Measurements from ENCODE around the gene PIAS2. TPM values are rescaled to one million over a fixed set of nuclear protein-coding genes. Genes with fewer than 3 reads are reported as not detected.

Gene PIAS2
- total and polyA plus RNA-seq, 4 donors, result 5.6 to 17.2 (median 9.2) TPM

DNA sequence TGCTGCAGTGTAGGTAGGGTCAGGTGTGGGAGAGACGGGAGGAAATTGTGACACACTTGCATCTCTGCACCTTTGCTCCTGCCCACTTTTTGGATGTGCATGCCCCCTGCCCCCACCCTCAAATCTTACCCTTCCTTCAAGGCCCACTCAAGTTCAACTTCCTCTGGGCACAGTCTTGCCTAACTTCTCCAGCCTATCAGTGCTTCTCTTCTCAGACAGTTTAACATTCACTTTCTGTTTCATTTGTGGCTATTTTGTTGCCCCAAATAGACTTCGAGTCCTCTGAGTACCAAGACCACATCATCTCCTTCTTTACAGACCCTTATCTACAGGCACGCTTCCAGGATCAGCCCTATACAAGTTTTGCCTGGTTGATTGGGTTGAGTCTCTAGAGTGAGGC lies 163.1 kb downstream of the PIAS2 start:
- H3K4me3 ChIP-seq (ENCODE audit: low read depth in 1 of 3, low read length in 3 of 3), result no peak overlapping the region
- H3K27ac ChIP-seq (ENCODE audit: low read depth in 1 of 2, low read length in 2 of 2), result no peak overlapping the region
- DNase-seq (ENCODE audit: low spot score), result no peak
- no peak overlapping the region for H3K9ac ChIP-seq (ENCODE audit: low read depth in 1 of 2, low read length in 2 of 2)
- peaks cover 0 to 25% (median 8%) of the 10 kb centered on the region in 4 donors for H3K4me1 ChIP-seq (ENCODE audit: control insufficient read depth in 4 of 4, insufficient read depth in 4 of 4, low read length in 3 of 4)
- H3K27me3 ChIP-seq (ENCODE audit: control insufficient read depth in 4 of 4, insufficient read depth in 4 of 4, low read length in 3 of 4), result peaks cover 0 to 14% (median 5%) of the 10 kb centered on the region in 4 donors
- 73% methylated on average over 3 of the region's 3 CpGs for WGBS
- TF ChIP-seq JUND (IDR thresholded peaks at IDR 0.05), result no peak
- no peak for TF ChIP-seq YY1 (IDR thresholded peaks at IDR 0.05)
- TF ChIP-seq, protein P1, sequence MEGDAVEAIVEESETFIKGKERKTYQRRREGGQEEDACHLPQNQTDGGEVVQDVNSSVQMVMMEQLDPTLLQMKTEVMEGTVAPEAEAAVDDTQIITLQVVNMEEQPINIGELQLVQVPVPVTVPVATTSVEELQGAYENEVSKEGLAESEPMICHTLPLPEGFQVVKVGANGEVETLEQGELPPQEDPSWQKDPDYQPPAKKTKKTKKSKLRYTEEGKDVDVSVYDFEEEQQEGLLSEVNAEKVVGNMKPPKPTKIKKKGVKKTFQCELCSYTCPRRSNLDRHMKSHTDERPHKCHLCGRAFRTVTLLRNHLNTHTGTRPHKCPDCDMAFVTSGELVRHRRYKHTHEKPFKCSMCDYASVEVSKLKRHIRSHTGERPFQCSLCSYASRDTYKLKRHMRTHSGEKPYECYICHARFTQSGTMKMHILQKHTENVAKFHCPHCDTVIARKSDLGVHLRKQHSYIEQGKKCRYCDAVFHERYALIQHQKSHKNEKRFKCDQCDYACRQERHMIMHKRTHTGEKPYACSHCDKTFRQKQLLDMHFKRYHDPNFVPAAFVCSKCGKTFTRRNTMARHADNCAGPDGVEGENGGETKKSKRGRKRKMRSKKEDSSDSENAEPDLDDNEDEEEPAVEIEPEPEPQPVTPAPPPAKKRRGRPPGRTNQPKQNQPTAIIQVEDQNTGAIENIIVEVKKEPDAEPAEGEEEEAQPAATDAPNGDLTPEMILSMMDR (IDR thresholded peaks at IDR 0.05; ENCODE audit: low read depth, low read length, missing input control), result no peak
- TF ChIP-seq, protein P2, sequence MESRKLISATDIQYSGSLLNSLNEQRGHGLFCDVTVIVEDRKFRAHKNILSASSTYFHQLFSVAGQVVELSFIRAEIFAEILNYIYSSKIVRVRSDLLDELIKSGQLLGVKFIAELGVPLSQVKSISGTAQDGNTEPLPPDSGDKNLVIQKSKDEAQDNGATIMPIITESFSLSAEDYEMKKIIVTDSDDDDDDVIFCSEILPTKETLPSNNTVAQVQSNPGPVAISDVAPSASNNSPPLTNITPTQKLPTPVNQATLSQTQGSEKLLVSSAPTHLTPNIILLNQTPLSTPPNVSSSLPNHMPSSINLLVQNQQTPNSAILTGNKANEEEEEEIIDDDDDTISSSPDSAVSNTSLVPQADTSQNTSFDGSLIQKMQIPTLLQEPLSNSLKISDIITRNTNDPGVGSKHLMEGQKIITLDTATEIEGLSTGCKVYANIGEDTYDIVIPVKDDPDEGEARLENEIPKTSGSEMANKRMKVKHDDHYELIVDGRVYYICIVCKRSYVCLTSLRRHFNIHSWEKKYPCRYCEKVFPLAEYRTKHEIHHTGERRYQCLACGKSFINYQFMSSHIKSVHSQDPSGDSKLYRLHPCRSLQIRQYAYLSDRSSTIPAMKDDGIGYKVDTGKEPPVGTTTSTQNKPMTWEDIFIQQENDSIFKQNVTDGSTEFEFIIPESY (IDR thresholded peaks at IDR 0.05), result no peak
- no peak for TF ChIP-seq EGR1 (IDR thresholded peaks at IDR 0.05; ENCODE audit: low read depth in 2 of 2)
- TF ChIP-seq, protein P3, sequence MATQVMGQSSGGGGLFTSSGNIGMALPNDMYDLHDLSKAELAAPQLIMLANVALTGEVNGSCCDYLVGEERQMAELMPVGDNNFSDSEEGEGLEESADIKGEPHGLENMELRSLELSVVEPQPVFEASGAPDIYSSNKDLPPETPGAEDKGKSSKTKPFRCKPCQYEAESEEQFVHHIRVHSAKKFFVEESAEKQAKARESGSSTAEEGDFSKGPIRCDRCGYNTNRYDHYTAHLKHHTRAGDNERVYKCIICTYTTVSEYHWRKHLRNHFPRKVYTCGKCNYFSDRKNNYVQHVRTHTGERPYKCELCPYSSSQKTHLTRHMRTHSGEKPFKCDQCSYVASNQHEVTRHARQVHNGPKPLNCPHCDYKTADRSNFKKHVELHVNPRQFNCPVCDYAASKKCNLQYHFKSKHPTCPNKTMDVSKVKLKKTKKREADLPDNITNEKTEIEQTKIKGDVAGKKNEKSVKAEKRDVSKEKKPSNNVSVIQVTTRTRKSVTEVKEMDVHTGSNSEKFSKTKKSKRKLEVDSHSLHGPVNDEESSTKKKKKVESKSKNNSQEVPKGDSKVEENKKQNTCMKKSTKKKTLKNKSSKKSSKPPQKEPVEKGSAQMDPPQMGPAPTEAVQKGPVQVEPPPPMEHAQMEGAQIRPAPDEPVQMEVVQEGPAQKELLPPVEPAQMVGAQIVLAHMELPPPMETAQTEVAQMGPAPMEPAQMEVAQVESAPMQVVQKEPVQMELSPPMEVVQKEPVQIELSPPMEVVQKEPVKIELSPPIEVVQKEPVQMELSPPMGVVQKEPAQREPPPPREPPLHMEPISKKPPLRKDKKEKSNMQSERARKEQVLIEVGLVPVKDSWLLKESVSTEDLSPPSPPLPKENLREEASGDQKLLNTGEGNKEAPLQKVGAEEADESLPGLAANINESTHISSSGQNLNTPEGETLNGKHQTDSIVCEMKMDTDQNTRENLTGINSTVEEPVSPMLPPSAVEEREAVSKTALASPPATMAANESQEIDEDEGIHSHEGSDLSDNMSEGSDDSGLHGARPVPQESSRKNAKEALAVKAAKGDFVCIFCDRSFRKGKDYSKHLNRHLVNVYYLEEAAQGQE (IDR thresholded peaks at IDR 0.05), result no peak
- no peak for TF ChIP-seq FOXA1 (IDR thresholded peaks at IDR 0.05)
- no peak for TF ChIP-seq NR2F2 (IDR thresholded peaks at IDR 0.05)
- TF ChIP-seq, protein P4, sequence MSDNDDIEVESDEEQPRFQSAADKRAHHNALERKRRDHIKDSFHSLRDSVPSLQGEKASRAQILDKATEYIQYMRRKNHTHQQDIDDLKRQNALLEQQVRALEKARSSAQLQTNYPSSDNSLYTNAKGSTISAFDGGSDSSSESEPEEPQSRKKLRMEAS (IDR thresholded peaks at IDR 0.05), result no peak
- TF ChIP-seq, protein P5, sequence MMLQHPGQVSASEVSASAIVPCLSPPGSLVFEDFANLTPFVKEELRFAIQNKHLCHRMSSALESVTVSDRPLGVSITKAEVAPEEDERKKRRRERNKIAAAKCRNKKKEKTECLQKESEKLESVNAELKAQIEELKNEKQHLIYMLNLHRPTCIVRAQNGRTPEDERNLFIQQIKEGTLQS (IDR thresholded peaks at IDR 0.05), result no peak
- TF ChIP-seq GABPA (IDR thresholded peaks at IDR 0.05 in 1 of 2, conservative IDR thresholded peaks at IDR 0.05 in 1 of 2), result no peak
- no peak for TF ChIP-seq HNF4A (conservative IDR thresholded peaks at IDR 0.05)
- no peak for TF ChIP-seq RAD21 (IDR thresholded peaks at IDR 0.05)
- TF ChIP-seq FOXA2 (IDR thresholded peaks at IDR 0.05), result no peak
- no peak for TF ChIP-seq SP1 (IDR thresholded peaks at IDR 0.05)
- no peaks in the 10 kb centered on the region for H3K36me3 ChIP-seq (ENCODE audit: control insufficient read depth in 4 of 4, insufficient read depth in 3 of 4, low read depth in 1 of 4, low read length in 3 of 4)
- no peaks in the 10 kb centered on the region for H3K9me3 ChIP-seq (ENCODE audit: control insufficient read depth in 4 of 4, low read length in 3 of 4)

Other genes with a start within 250 kb of the PIAS2 start
- gene ST8SIA5, start 160.5 kb downstream of the PIAS2 start, total RNA-seq, result under 1 TPM; under 0.01 to 0.05 TPM
- under 1 TPM in 1 of 2 donors, not detected in 1; 0.12 TPM for gene ST8SIA5, start 160.5 kb downstream of the PIAS2 start, polyA plus RNA-seq
- 1 to 10 TPM in 1 of 2 donors, under 1 TPM in 1; 0.42 to 4.8 TPM for gene KATNAL2, start 95 bp upstream of the PIAS2 start, total RNA-seq
- 1 to 10 TPM; 1.0 to 1.9 TPM for gene KATNAL2, start 95 bp upstream of the PIAS2 start, polyA plus RNA-seq
- not detected for gene ELOA2, start 118.1 kb upstream of the PIAS2 start, total RNA-seq
- not detected for gene ELOA2, start 118.1 kb upstream of the PIAS2 start, polyA plus RNA-seq
- 10 to 100 TPM; 17.0 to 23.0 TPM for gene HDHD2, start 233.0 kb upstream of the PIAS2 start, total RNA-seq
- gene HDHD2, start 233.0 kb upstream of the PIAS2 start, polyA plus RNA-seq, result 10 to 100 TPM; 18.1 to 19.0 TPM

All from liver (tissue), 9 donors.